GM12878 (cell line): ENCODE results near the gene DPP6. TPM values are rescaled to one million over a fixed set of nuclear protein-coding genes. Genes with fewer than 3 reads are reported as not detected.

Source experiments
- ATAC-seq: fragments of 200-7000 bp; cut with Tn5 transposase; 3 replicates; pipeline ENCODE4 v1.9.1; 2020; ENCODE audit warnings: mild to moderate bottlenecking, moderate library complexity
- BruUV-seq: library from RNA; stranded (reverse); fragments of 400-500 nt; replicated peaks from 2 replicates; lab custom pipeline; 2021; lab: Mats Ljungman, UMichigan
- CTCF ChIA-PET: fragments of 300-600 bp; sonication (Branson Sonifier 250); formaldehyde crosslinking; extraction: SDS; loops from one replicate; lab custom pipeline; 2021; ENCODE audit warnings: inconsistent platforms; lab: Yijun Ruan, JAX
- POLR2A ChIA-PET: fragments of 350-600 bp; formaldehyde crosslinking; extraction: SDS; loops from one replicate; lab custom pipeline; 2021; ENCODE audit warnings: inconsistent platforms; lab: Charles Lee
- RAD21 ChIA-PET: fragments of 300-600 bp; sonication (Branson Sonifier 250); formaldehyde crosslinking; loops from one replicate; lab custom pipeline; 2023; ENCODE audit warnings: antibody characterized with exemption; ENCODE audit not compliant: unreplicated experiment; lab: Charles Lee
- SMC1A ChIA-PET: fragments of 300-600 bp; sonication (Branson Sonifier 250); formaldehyde crosslinking; loops from one replicate; lab custom pipeline; 2023; ENCODE audit not compliant: unreplicated experiment, uncharacterized antibody; lab: Charles Lee
- DNase-seq: peaks from one replicate; pipeline ENCODE4 v3.0.0-alpha.2; 2011; ENCODE audit warnings: low read depth, low spot score
- FAIRE-seq: peaks from 3 replicates; lab custom pipeline; 2011; peaks lifted over from hg19 to GRCh38; lab: Jason Lieb, UNC
- H2AFZ ChIP-seq: 2 replicates; pipeline ENCODE4 v1.6.0; 2011; ENCODE audit warnings: low read depth, low read length, control low read depth; ENCODE audit not compliant: control insufficient read depth
- H3K27ac ChIP-seq: 2 replicates; pipeline ENCODE4 v1.5.1; 2011; ENCODE audit warnings: control low read depth; ENCODE audit not compliant: control insufficient read depth, insufficient read depth
- H3K27me3 ChIP-seq, 2 experiments: replicated peaks in 1 of 2; 2 replicates each; pipeline versions ENCODE4 v1.6.0 to v1.6.1; 2011; ENCODE audit warnings: low read length in 1 of 2; ENCODE audit not compliant: control insufficient read depth in 2 of 2, insufficient read depth in 2 of 2
- H3K36me3 ChIP-seq, 2 experiments: 2 replicates each; pipeline ENCODE4 v1.5.1; 2011; ENCODE audit warnings: low read length in 1 of 2; ENCODE audit not compliant: control insufficient read depth in 2 of 2, insufficient read depth in 2 of 2
- H3K4me1 ChIP-seq: 2 replicates; pipeline ENCODE4 v1.6.1; 2011; ENCODE audit warnings: mild to moderate bottlenecking, low read length, moderate library complexity, mixed read lengths; ENCODE audit not compliant: control insufficient read depth, insufficient read depth
- H3K4me2 ChIP-seq: 2 replicates; pipeline ENCODE4 v1.6.0; 2011; ENCODE audit warnings: control low read depth; ENCODE audit not compliant: control insufficient read depth, insufficient read depth
- H3K4me3 ChIP-seq: fragments of 200-600 bp; sonication (generic); 2 replicates; pipeline ENCODE4 v1.5.1; 2016
- H3K79me2 ChIP-seq: 2 replicates; pipeline ENCODE4 v1.6.0; 2011; ENCODE audit warnings: low read length; ENCODE audit not compliant: control insufficient read depth, insufficient read depth
- H3K9ac ChIP-seq: 2 replicates; pipeline ENCODE4 v1.8.0; 2011; ENCODE audit warnings: low read length, control low read depth, mixed read lengths; ENCODE audit not compliant: control insufficient read depth, insufficient read depth
- H3K9me3 ChIP-seq: replicated peaks from 3 replicates; pipeline ENCODE4 v1.5.1; 2011; ENCODE audit warnings: mild to moderate bottlenecking, low read length; ENCODE audit not compliant: control insufficient read depth, insufficient read depth
- H4K20me1 ChIP-seq: 2 replicates; pipeline ENCODE4 v1.6.0; 2011; ENCODE audit not compliant: control insufficient read depth, insufficient read depth
- CBFB ChIP-seq: IDR thresholded peaks from 2 replicates; pipeline ENCODE4 v1.6.1; 2016; ENCODE audit warnings: antibody characterized with exemption, low read depth
- CBX3 ChIP-seq: fragments of 200-600 bp; sonication (generic); IDR thresholded peaks from 2 replicates; pipeline ENCODE4 v1.6.1; 2016; ENCODE audit warnings: low read depth, borderline replicate concordance
- CREB1 ChIP-seq: IDR thresholded peaks from 2 replicates; pipeline ENCODE4 v1.6.1; 2012; ENCODE audit warnings: low read depth, mild to moderate bottlenecking, inconsistent platforms
- E2F4 ChIP-seq: IDR thresholded peaks from 2 replicates; pipeline ENCODE4 v1.6.1; 2012; ENCODE audit warnings: low read depth, low read length, improper control_type of control experiment
- EGR1 ChIP-seq, 2 experiments: IDR thresholded peaks; 1 replicate in 1 of 2; 2 replicates in 1 of 2; pipeline ENCODE4 v1.6.1; 2011 to 2012; ENCODE audit warnings: low read depth in 2 of 2, low read length in 2 of 2, borderline replicate concordance in 1 of 2, mild to moderate bottlenecking in 1 of 2, moderate library complexity in 1 of 2
- EZH2 ChIP-seq: IDR thresholded peaks from 2 replicates; pipeline ENCODE4 v1.6.1; 2012; ENCODE audit warnings: low read depth, mild to moderate bottlenecking, control low read depth, inconsistent platforms, low read length, borderline replicate concordance; ENCODE audit not compliant: control insufficient read depth
- IRF3 ChIP-seq: fragments of 450-650 bp; IDR thresholded peaks from 2 replicates; pipeline ENCODE4 v1.6.1; 2014; ENCODE audit warnings: mild to moderate bottlenecking
- IRF4 ChIP-seq: IDR thresholded peaks from 2 replicates; pipeline ENCODE4 v1.6.1; 2011; ENCODE audit warnings: low read depth, low read length
- MEF2A ChIP-seq: IDR thresholded peaks from 2 replicates; pipeline ENCODE4 v1.6.1; 2011; ENCODE audit warnings: low read depth, mild to moderate bottlenecking, low read length, moderate library complexity; ENCODE audit not compliant: insufficient read depth
- MTA2 ChIP-seq: fragments of 450-650 bp; IDR thresholded peaks from 2 replicates; pipeline ENCODE4 v1.6.1; 2016; ENCODE audit warnings: low read depth, mild to moderate bottlenecking, moderate library complexity
- MYB ChIP-seq: fragments of 150-350 bp; IDR thresholded peaks from 2 replicates; pipeline ENCODE4 v1.6.1; 2014; ENCODE audit warnings: mild to moderate bottlenecking, low read depth, low read length, borderline replicate concordance
- NFYB ChIP-seq: IDR thresholded peaks from 2 replicates; pipeline ENCODE4 v1.6.1; 2011; ENCODE audit warnings: low read depth, mild to moderate bottlenecking, low read length, improper control_type of control experiment, moderate library complexity; ENCODE audit not compliant: insufficient read depth
- POLR2AphosphoS5 ChIP-seq: IDR thresholded peaks from 2 replicates; pipeline ENCODE4 v1.6.1; 2011; ENCODE audit warnings: mild to moderate bottlenecking, low read length, inconsistent platforms
- TCF12 ChIP-seq: IDR thresholded peaks from 2 replicates; pipeline ENCODE4 v1.6.1; 2011; ENCODE audit warnings: low read depth, mild to moderate bottlenecking, low read length
- TCF3 ChIP-seq: IDR thresholded peaks from 2 replicates; pipeline ENCODE4 v1.6.1; 2012; ENCODE audit warnings: low read depth, mild to moderate bottlenecking, low read length, borderline replicate concordance; ENCODE audit not compliant: insufficient read depth
- ZNF24 ChIP-seq: fragments of 450-650 bp; IDR thresholded peaks from 2 replicates; pipeline ENCODE4 v1.6.1; 2017; ENCODE audit warnings: antibody characterized with exemption, mild to moderate bottlenecking
- ZNF274 ChIP-seq: IDR thresholded peaks from one replicate; pipeline ENCODE4 v1.8.0; 2011; ENCODE audit not compliant: insufficient read length, insufficient read depth
- WGBS: methylation state at CpG from one replicate; pipeline ENCODE4 v1.1.6; 2016; ENCODE audit warnings: low lambda C conversion rate; ENCODE audit not compliant: insufficient replicate concordance, insufficient coverage; ENCODE audit errors: missing lambda C conversion rate; 5-methylcytosine and 5-hydroxymethylcytosine counted together
- in situ Hi-C: fragments of 300-500 bp; cut with MboI; formaldehyde crosslinking; loops from 9 replicates; pipeline ENCODE4 v1.14.3; 2018; ENCODE audit warnings: mixed read lengths
- intact Hi-C: fragments of 100-400 bp; cut with micrococcal nuclease; formaldehyde crosslinking; loops from one replicate; pipeline ENCODE4 v1.14.2; 2022; ENCODE audit not compliant: unreplicated experiment
- polyA plus RNA-seq, 11 experiments: library from polyadenylated mRNA; depleted of rRNA in 4 of 11; unstranded in 6 of 11; stranded (reverse) in 5 of 11; fragments of >200 nt; fragmentation: Nextera tagmentation in 4 of 11; fragmentation: Illumina TruSeq in 1 of 11; extraction: Ambion mirVana in 4 of 11; extraction: Trizol in 1 of 11; gene quantifications; 1 replicate in 1 of 11; 2 replicates in 10 of 11; pipeline versions ENCODE4 v1.2.1 to v1.2.3, GENCODE V29; 2011 to 2016; ENCODE audit warnings: inconsistent platforms in 2 of 11, missing spikeins in 2 of 11, low read depth in 1 of 11
- total RNA-seq, 4 experiments: library from RNA; depleted of rRNA in 3 of 4; stranded (reverse); fragments of >200 nt in 3 of 4; fragmentation: Illumina TruSeq in 1 of 4; extraction: Trizol in 1 of 4; gene quantifications; 2 replicates each; pipeline versions ENCODE4 v1.2.1 to v1.2.3, GENCODE V29; 2013 to 2021

Gene DPP6
- total and polyA plus RNA-seq, 10 of the 15 experiments (the other 5 are each of a cell fraction or from before 2014, with no cell fraction given): not detected

GRCh38 chr7:154842591-154842990 is 790.4 kb downstream of the DPP6 start:
- Histone ChIP-seq H3K9ac (no peak overlapping the region), H3K4me3 (no peak overlapping the region), H3K4me2 (no peak overlapping the region), H3K79me2 (no peaks in the 10 kb centered on the region), H3K36me3 (no peaks in the 10 kb centered on the region), H3K27me3 (no peaks in the 10 kb centered on the region), H3K27ac (no peak overlapping the region), H3K4me1 (no peaks in the 10 kb centered on the region), H3K9me3 (no peaks in the 10 kb centered on the region; the same call in 2 of the 3 replicates), H2AFZ (no peak overlapping the region), H4K20me1 (no peaks in the 10 kb centered on the region)
- TF ChIP-seq MYB: no peak
- no peak for TF ChIP-seq EZH2
- no peak for TF ChIP-seq CREB1
- no peak for TF ChIP-seq ZNF24
- no peak for TF ChIP-seq ZNF274
- TF ChIP-seq TCF3: no peak
- no peak for TF ChIP-seq NFYB
- no peak for TF ChIP-seq CBX3
- no peak for TF ChIP-seq CBFB
- TF ChIP-seq POLR2AphosphoS5: no peak
- no peak for TF ChIP-seq IRF3
- no peak for TF ChIP-seq MTA2
- TF ChIP-seq EGR1 (IDR thresholded peaks at IDR 0.05; ENCODE audit: borderline replicate concordance in 1 of 2, low read depth in 2 of 2, low read length in 2 of 2): no peak
- TF ChIP-seq TCF12: no peak
- TF ChIP-seq E2F4: no peak
- no peak for TF ChIP-seq IRF4
- no peak for TF ChIP-seq MEF2A
- ATAC-seq (no peak), DNase-seq (no peak), FAIRE-seq (no peak)
- SMC1A ChIA-PET: no interaction called here
- CTCF ChIA-PET: no interaction called here
- in situ Hi-C loops: no loop called here
- POLR2A ChIA-PET: interaction anchor here (1.0 kb wide), 1 partner anchor 17 kb away, joined by 3 read pairs; no protein-coding TSS in a partner anchor
- WGBS: 27% methylated on average over 6 of the region's 6 CpGs
- intact Hi-C loops: no loop called here
- BruUV-seq: no TSS peak
- RAD21 ChIA-PET: no interaction called here
